Epithelial cell of esophagus (primary cell): ENCODE measurements around the gene TMEM97.
A peak's percentile ranks its signal among the peaks of the same experiment; 100 is the strongest.

Experiments
- DNase-seq: peaks from one replicate; pipeline ENCODE4 v3.0.0; 2010; ENCODE audit warnings: low read depth
- H3K4me3 ChIP-seq: 2 replicates; pipeline ENCODE4 v1.5.1; 2011; ENCODE audit warnings: mild to moderate bottlenecking, low read length, control low read depth
- TF ChIP-seq, protein P1 (sequence below): IDR thresholded peaks from 2 replicates; pipeline ENCODE4 v1.5.1; 2011; ENCODE audit warnings: low read depth, mild to moderate bottlenecking, low read length, control low read depth, inconsistent platforms; ENCODE audit not compliant: insufficient read depth; ENCODE audit errors: missing control alignments

TMEM97 gene

DNA sequence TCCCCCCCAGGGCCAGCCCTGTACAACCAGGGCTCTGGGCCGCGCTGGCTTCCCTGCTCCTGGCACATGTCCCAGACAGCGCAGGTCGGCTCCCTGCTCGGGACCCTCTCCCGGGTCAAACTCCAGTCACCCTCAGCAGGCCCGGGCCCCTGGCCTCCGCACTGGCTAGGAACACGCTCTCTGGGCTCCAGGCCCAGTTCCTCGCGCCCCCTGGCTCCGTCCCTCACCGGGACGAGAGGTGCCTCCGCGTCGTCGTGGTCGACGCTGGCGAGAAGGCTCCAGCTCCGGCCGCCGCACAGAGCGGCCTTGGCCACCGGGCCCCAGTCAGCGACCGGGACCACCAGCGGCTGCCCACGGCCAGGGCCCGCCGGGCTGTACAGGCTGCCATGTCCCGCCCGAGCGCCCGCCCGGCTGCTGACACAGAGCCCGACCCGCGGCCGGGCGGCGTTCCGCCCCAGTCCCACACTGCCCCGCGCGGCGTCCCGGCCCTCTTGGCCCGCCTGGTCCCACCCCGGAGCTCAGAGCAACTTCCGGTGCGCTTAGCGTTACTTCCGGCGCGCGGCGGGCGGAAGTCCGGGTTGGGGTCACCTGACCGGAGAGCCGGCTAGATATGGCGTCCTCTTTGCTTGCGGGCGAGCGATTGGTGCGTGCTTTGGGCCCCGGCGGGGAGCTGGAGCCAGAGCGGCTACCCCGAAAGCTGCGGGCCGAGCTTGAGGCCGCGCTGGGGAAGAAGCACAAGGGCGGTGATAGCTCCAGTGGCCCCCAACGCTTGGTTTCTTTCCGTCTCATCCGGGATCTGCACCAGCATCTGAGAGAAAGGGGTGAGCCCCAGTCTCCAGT lies 38.3 kb downstream of the TMEM97 start, which contains the start of gene POLDIP2:
Gene POLDIP2, minus strand, starts transcription at position 467 of the 840 bp plus-strand sequence. Its CDS starts 79 bp downstream, at position 388.
- TF ChIP-seq, protein P1, sequence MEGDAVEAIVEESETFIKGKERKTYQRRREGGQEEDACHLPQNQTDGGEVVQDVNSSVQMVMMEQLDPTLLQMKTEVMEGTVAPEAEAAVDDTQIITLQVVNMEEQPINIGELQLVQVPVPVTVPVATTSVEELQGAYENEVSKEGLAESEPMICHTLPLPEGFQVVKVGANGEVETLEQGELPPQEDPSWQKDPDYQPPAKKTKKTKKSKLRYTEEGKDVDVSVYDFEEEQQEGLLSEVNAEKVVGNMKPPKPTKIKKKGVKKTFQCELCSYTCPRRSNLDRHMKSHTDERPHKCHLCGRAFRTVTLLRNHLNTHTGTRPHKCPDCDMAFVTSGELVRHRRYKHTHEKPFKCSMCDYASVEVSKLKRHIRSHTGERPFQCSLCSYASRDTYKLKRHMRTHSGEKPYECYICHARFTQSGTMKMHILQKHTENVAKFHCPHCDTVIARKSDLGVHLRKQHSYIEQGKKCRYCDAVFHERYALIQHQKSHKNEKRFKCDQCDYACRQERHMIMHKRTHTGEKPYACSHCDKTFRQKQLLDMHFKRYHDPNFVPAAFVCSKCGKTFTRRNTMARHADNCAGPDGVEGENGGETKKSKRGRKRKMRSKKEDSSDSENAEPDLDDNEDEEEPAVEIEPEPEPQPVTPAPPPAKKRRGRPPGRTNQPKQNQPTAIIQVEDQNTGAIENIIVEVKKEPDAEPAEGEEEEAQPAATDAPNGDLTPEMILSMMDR, result no peak
- peak within 1 kb of the TSS; percentile 69 for H3K4me3 ChIP-seq
- DNase-seq, result peak; percentile 97

DNA sequence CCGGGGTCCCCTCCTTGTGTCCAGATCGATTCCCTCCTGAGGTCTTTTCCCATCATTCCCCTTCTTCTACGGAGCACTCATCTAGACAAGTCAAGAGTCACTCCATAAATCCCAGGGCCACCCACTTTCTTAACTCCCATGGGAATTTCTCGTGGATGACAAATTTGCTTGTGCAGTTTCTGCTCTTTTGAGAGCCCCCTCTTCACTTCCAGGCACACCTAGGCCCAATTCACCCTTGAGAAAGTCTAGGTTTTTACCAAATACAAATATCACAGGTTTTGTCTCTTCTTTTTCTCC lies 38.8 kb downstream of the TMEM97 start:
- TF ChIP-seq, protein P1, result no peak
- DNase-seq, result no peak
- peak overlapping the region; percentile 69 for H3K4me3 ChIP-seq

DNA sequence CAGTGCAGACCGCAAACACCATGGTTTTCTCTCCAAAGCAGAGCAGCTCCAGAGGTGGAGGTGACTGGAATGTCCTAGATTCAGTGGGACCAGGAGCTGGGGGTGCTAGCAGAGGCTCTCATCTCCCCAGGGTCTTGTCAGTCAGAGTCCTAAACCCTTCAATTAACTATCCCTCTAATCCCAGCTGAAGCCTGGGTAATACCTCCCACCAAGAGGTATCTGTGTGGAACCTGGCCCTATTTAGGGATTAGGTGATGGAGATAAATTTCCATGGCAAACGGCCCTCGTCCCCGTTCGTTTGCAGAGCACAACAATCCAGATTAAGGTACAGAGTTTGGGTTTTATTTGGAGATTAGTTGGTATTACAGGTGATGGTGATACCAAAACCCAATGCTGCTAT lies 44.2 kb downstream of the TMEM97 start:
- no peak for DNase-seq
- TF ChIP-seq, protein P1, result no peak
- no peak overlapping the region for H3K4me3 ChIP-seq

DNA sequence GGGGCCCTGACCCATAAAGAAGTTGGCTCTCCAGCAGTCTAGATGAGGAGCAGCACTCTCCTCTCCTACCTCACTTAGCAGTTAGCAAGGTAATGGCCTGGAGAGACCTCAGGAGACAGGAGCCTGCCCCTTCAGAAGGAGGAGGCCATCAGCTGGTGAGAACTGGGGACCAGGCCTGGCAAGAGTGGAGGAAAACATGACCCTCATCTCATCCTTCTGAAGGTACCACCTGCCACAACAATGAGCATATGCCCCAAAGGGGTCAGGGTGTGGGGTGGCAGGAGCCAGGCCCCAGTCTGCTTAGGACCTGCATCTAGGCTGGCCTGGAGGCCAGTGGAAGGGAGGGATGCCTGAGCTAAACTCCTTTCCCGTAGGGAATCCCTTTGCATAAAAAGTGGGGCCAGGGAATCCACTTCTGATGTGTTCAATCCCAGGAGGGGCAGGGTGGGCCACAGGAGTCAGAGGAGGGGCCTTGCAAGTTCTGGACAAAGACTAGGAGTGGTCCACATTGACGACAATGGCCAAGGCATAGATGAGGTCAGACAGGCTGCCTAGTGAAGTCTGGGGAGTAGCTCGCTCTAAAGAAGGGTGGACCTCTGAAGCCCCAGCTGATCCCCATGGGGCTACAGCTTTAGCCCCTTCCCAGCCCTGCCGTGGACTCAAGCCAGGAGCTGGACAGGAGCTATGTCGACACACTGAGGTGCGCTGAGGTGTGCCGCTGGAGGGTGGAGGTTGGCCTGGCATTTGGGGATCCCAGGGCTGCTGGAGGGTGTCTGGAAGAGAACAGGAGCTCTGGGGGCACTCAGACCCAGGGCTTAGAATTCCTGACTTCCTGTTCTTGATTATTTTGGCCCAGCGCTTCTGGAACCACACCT lies 45.0 kb downstream of the TMEM97 start:
- TF ChIP-seq, protein P1, result no peak
- no peak overlapping the region for H3K4me3 ChIP-seq
- no peak for DNase-seq

DNA sequence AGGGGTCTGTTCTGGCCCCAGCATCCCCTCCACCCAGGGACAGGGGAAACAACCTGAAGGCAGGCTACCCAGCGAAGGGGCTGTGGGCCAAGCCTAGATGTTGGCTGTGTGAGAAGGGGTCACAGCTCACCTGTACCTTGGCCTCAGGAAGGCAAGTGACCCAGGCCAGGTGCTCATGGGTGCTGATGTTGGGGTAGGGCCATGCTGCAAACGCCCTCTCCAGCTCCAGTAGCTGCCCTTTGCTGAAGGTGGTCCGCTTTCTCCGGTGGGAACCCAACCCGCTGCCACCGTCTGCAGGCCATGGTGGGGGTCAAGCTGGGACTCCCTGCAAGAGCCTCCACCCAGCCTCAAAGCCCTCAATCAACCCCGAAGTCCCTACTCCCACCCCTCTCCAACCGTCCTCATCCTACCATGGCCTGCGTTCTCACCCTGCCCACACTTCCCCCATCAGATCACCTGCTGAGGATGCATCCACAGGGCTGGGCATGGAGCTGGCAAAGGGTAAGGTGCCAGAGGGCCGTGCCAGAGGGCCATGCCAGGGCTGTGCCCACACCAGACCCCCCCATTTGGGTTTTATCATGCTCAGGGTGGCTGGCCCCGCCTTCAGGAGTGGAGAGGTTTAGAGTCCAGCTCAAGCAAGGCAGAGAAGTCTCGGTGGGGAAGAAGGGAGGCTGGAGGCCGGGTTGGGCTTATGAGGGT lies 45.8 kb downstream of the TMEM97 start, which contains the start of gene SEBOX:
Gene SEBOX, minus strand, starts transcription at position 535 of the 699 bp plus-strand sequence. Its CDS starts 48 bp downstream, at position 487.
- no peak within 1 kb of the TSS for H3K4me3 ChIP-seq
- TF ChIP-seq, protein P1, result no peak
- DNase-seq, result no peak

DNA sequence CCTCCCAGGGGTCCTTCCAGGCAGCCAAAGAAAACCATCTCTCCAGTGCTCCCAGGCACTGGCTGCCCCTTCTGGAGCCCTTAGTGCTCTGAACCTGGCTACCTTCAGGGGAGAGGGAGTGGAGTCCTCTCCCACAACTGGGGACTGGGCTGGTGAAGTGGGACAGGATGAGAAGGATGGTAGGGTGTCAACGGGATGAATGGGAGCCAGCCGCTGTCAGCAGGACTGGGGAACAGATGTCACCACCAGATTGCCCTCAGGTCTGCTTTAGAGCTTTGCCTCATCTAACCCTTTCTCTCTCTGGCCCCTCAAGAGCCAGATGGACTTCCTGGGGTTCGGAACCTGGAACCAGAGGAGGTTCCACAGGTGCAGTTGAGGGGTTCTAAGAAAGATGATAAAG lies 46.5 kb downstream of the TMEM97 start:
- TF ChIP-seq, protein P1, result no peak
- DNase-seq, result no peak
- H3K4me3 ChIP-seq, result no peak overlapping the region
